Neutrophil (primary cell): ENCODE measurements around the gene SNAPIN.

ENCODE experiments used
- H3K27ac ChIP-seq: fragments of 200-600 bp; sonication (generic); 2 replicates; pipeline ENCODE4 v1.5.1; 2016; ENCODE audit warnings: mild to moderate bottlenecking, moderate library complexity
- H3K27me3 ChIP-seq: fragments of 200-600 bp; sonication (generic); 2 replicates; pipeline ENCODE4 v1.6.0; 2016; ENCODE audit warnings: mild to moderate bottlenecking
- H3K36me3 ChIP-seq: fragments of 200-600 bp; sonication (generic); 2 replicates; pipeline ENCODE4 v1.5.1; 2017
- H3K4me1 ChIP-seq, 2 experiments: fragments of 200-600 bp in 1 of 2; sonication (generic) in 1 of 2; 1 replicate in 1 of 2; 2 replicates in 1 of 2; pipeline versions ENCODE4 v1.5.1 to v1.6.1; 2013 to 2016; ENCODE audit warnings: low read depth in 1 of 2, low read length in 1 of 2, mild to moderate bottlenecking in 1 of 2, moderate library complexity in 1 of 2; ENCODE audit not compliant: control insufficient read depth in 1 of 2, insufficient read depth in 1 of 2
- H3K4me3 ChIP-seq, 2 experiments: fragments of 200-600 bp in 1 of 2; sonication (generic) in 1 of 2; 1 replicate in 1 of 2; 2 replicates in 1 of 2; pipeline ENCODE4 v1.5.1; 2013 to 2016; ENCODE audit warnings: low read depth in 1 of 2, low read length in 1 of 2, mild to moderate bottlenecking in 1 of 2, moderate library complexity in 1 of 2
- H3K9me3 ChIP-seq: fragments of 200-600 bp; sonication (generic); 2 replicates; pipeline ENCODE4 v1.5.1; 2016
- CTCF ChIP-seq: fragments of 200-600 bp; sonication (generic); IDR thresholded peaks from 2 replicates; pipeline ENCODE4 v1.5.1; 2016; ENCODE audit warnings: antibody characterized with exemption

SNAPIN gene

GRCh38 chr1:153698923-153699714 lies 40.6 kb downstream of the SNAPIN start:
- Histone ChIP-seq H3K36me3 (no peaks in the 10 kb centered on the region), H3K9me3 (no peaks in the 10 kb centered on the region), H3K27me3 (no peaks in the 10 kb centered on the region), H3K4me3 (no peak overlapping the region), H3K27ac (no peak overlapping the region), H3K4me1 (peaks cover 8% of the 10 kb centered on the region in 2 experiments)
- TF ChIP-seq CTCF = no peak

GRCh38 chr1:153699768-153700167 lies 41.3 kb downstream of the SNAPIN start:
- H3K9me3 ChIP-seq = no peaks in the 10 kb centered on the region
- H3K4me1 ChIP-seq = peaks cover 8% of the 10 kb centered on the region in 2 experiments
- no peak overlapping the region for H3K4me3 ChIP-seq
- no peak overlapping the region for H3K27ac ChIP-seq
- TF ChIP-seq CTCF = no peak
- no peaks in the 10 kb centered on the region for H3K27me3 ChIP-seq
- H3K36me3 ChIP-seq = no peaks in the 10 kb centered on the region

GRCh38 chr1:153705484-153705883 lies 47.0 kb downstream of the SNAPIN start:
- TF ChIP-seq CTCF = no peak

GRCh38 chr1:153711026-153711425 lies 52.5 kb downstream of the SNAPIN start:
- TF ChIP-seq CTCF = no peak
- Histone ChIP-seq H3K9me3 (no peaks in the 10 kb centered on the region), H3K27ac (no peak overlapping the region), H3K4me3 (no peak overlapping the region), H3K27me3 (peaks cover 10% of the 10 kb centered on the region), H3K36me3 (no peaks in the 10 kb centered on the region), H3K4me1 (no peaks in the 10 kb centered on the region)

More at GRCh38 chr1:153705484-153705883, 47.0 kb downstream of the SNAPIN start:
- Histone ChIP-seq H3K27ac (no peak overlapping the region), H3K27me3 (peaks cover under 1% of the 10 kb centered on the region), H3K4me3 (no peak overlapping the region), H3K36me3 (no peaks in the 10 kb centered on the region), H3K9me3 (no peaks in the 10 kb centered on the region), H3K4me1 (no peaks in the 10 kb centered on the region)
